Measurements from ENCODE around the gene EXOC3L1. TPM values are rescaled to one million over a fixed set of nuclear protein-coding genes. Genes with fewer than 3 reads are reported as not detected.

The EXOC3L1 gene
- total and polyA plus RNA-seq, 2 of the 13 experiments (the other 11 are each of a cell fraction or from before 2014, with no cell fraction given): 0.12 TPM; not detected in 1

GRCh38 chr16:67164599-67165061 lies 25.3 kb downstream of the EXOC3L1 start, which contains the start of gene HSF4 (continued):
- TF ChIP-seq ZBTB39 (CRISPR knock-in tag; IDR thresholded peaks at IDR 0.05) (no peak), KLF11 (CRISPR knock-in tag; IDR thresholded peaks at IDR 0.05) (no peak), EED (CRISPR knock-in tag; IDR thresholded peaks at IDR 0.05) (no peak; the same call in 1 of the 2 replicates), THAP8 (CRISPR knock-in tag; IDR thresholded peaks at IDR 0.05; ENCODE audit: borderline replicate concordance) (peak; percentile 77), KDM4B (CRISPR knock-in tag; IDR thresholded peaks at IDR 0.05) (no peak), PAF1 (CRISPR knock-in tag; IDR thresholded peaks at IDR 0.05) (no peak), TBX2 (CRISPR knock-in tag; IDR thresholded peaks at IDR 0.05; ENCODE audit: borderline replicate concordance) (peak; percentile 96), ZNF224 (CRISPR knock-in tag; IDR thresholded peaks at IDR 0.05) (no peak), ZNF816 (CRISPR knock-in tag; IDR thresholded peaks at IDR 0.05; ENCODE audit: borderline replicate concordance) (peak; percentile 78; the same call in 1 of the 2 replicates), ZNF160 (CRISPR knock-in tag; IDR thresholded peaks at IDR 0.05) (peak; percentile 95), KLF13 (CRISPR knock-in tag; IDR thresholded peaks at IDR 0.05) (no peak), ZNF558 (CRISPR knock-in tag; IDR thresholded peaks at IDR 0.05; ENCODE audit: borderline replicate concordance) (peak; percentile 81; the same call in 1 of the 2 replicates), FOXK1 (CRISPR knock-in tag; IDR thresholded peaks at IDR 0.05; ENCODE audit: borderline replicate concordance, low read depth) (no peak; the same call in 1 of the 2 replicates), CEBPB (IDR thresholded peaks at IDR 0.05; ENCODE audit: borderline replicate concordance, low read depth, low read length) (no peak), ZNF253 (CRISPR knock-in tag; IDR thresholded peaks at IDR 0.05; ENCODE audit: borderline replicate concordance) (peak; percentile 89), ZNF83 (CRISPR knock-in tag; IDR thresholded peaks at IDR 0.05; ENCODE audit: borderline replicate concordance) (no peak), TMF1 (CRISPR knock-in tag; IDR thresholded peaks at IDR 0.05; ENCODE audit: low read depth) (peak; percentile 96), GPBP1L1 (CRISPR knock-in tag; IDR thresholded peaks at IDR 0.05) (no peak), ZNF280D (CRISPR knock-in tag; IDR thresholded peaks at IDR 0.05) (no peak), AGO1 (IDR thresholded peaks at IDR 0.05; ENCODE audit: low read depth, low read length, poor library complexity, severe bottlenecking) (peak; percentile 82), ZNF768 (CRISPR knock-in tag; IDR thresholded peaks at IDR 0.05) (peak; percentile 49; the same call in 1 of the 2 replicates), RBM39 (IDR thresholded peaks at IDR 0.05; ENCODE audit: low read depth, low read length, poor library complexity, severe bottlenecking) (no peak), ZNF350 (CRISPR knock-in tag; IDR thresholded peaks at IDR 0.05; ENCODE audit: borderline replicate concordance, low read depth) (no peak), HNRNPUL1 (IDR thresholded peaks at IDR 0.05; ENCODE audit: low read depth, low read length) (no peak)

All from HepG2 (cell line).